HEK293 (cell line): ENCODE data around the gene B3GALNT1.
"Not testable (repeated sequence)": the region's sequence is repeated elsewhere in the genome, so short reads cannot be mapped to it uniquely, and the experiment has no call there.

Experiments
- CTCF ChIA-PET: fragments of 350-600 bp; formaldehyde crosslinking; extraction: SDS; loops from one replicate; lab custom pipeline; 2021; ENCODE audit warnings: antibody characterized with exemption; lab: Yijun Ruan, JAX
- POLR2A ChIA-PET: fragments of 300-600 bp; formaldehyde crosslinking; extraction: SDS; loops from one replicate; lab custom pipeline; 2020; ENCODE audit warnings: antibody characterized with exemption, inconsistent platforms; lab: Yijun Ruan, JAX
- H3K27ac ChIP-seq: fragments of 200-500 bp; sonication (Bioruptor generic); 2 replicates; pipeline ENCODE4 v1.5.1; 2014; ENCODE audit warnings: low read depth, low read length, control low read depth, inconsistent platforms; ENCODE audit errors: extremely low read depth
- H3K36me3 ChIP-seq, 2 experiments: fragments of 200-500 bp in 1 of 2; sonication (Bioruptor generic) in 1 of 2; 1 replicate in 1 of 2; 2 replicates in 1 of 2; pipeline ENCODE4 v1.5.1; 2014 to 2017; ENCODE audit warnings: inconsistent platforms in 2 of 2, low read length in 2 of 2; ENCODE audit not compliant: control insufficient read depth in 2 of 2, insufficient read depth in 1 of 2
- H3K4me1 ChIP-seq: fragments of 200-500 bp; sonication (Bioruptor generic); 2 replicates; pipeline ENCODE4 v1.5.1; 2014; ENCODE audit warnings: mild to moderate bottlenecking, low read length, inconsistent platforms; ENCODE audit not compliant: control insufficient read depth, insufficient read depth
- H3K4me3 ChIP-seq: 2 replicates; pipeline ENCODE4 v1.5.1; 2011; ENCODE audit warnings: low read depth, mild to moderate bottlenecking, control low read depth, low read length, moderate library complexity
- H3K9me3 ChIP-seq: fragments of 200-500 bp; sonication (Bioruptor generic); 2 replicates; pipeline ENCODE4 v1.5.1; 2014; ENCODE audit warnings: low read depth, low read length, inconsistent platforms; ENCODE audit not compliant: control insufficient read depth, insufficient read depth
- GLIS2 ChIP-seq: fragments of 450-650 bp; formaldehyde crosslinking; IDR thresholded peaks from 2 replicates; pipeline ENCODE4 v1.5.1; 2016; ENCODE audit warnings: missing biosample characterization, missing genetic modification characterization
- IKZF3 ChIP-seq: fragments of 450-650 bp; IDR thresholded peaks from 2 replicates; pipeline ENCODE4 v1.5.0; 2018; ENCODE audit warnings: missing biosample characterization, mild to moderate bottlenecking, missing genetic modification characterization, moderate library complexity
- OVOL3 ChIP-seq: fragments of 450-650 bp; formaldehyde crosslinking; IDR thresholded peaks from 2 replicates; pipeline ENCODE4 v1.5.1; 2016; ENCODE audit warnings: missing biosample characterization, missing genetic modification characterization
- PRDM10 ChIP-seq: fragments of 450-650 bp; formaldehyde crosslinking; IDR thresholded peaks from 2 replicates; pipeline ENCODE4 v1.5.1; 2016; ENCODE audit warnings: missing biosample characterization, missing genetic modification characterization
- ZNF639 ChIP-seq: fragments of 450-650 bp; formaldehyde crosslinking; IDR thresholded peaks from 2 replicates; pipeline ENCODE4 v1.5.1; 2016; ENCODE audit warnings: missing biosample characterization, missing genetic modification characterization

B3GALNT1 gene

GRCh38 chr3:161035711-161036110 lies 69.4 kb downstream of the B3GALNT1 start (continued):
- TF ChIP-seq ZNF639 (tag by site-specific recombination) (no peak), PRDM10 (no peak), OVOL3 (tag by site-specific recombination) (no peak), IKZF3 (tag by site-specific recombination) (no peak), GLIS2 (tag by site-specific recombination) (no peak)

GRCh38 chr3:161034913-161035550 lies 70.1 kb downstream of the B3GALNT1 start:
- H3K4me3 ChIP-seq, CTCF ChIA-PET, POLR2A ChIA-PET, H3K9me3 ChIP-seq, H3K4me1 ChIP-seq, H3K27ac ChIP-seq, H3K36me3 ChIP-seq: not testable (repeated sequence)
